GM23338 (cell line): ENCODE measurements around the gene LLGL1. TPM values are rescaled to one million over a fixed set of nuclear protein-coding genes. Genes with fewer than 3 reads are reported as not detected.
A peak's percentile ranks its signal among the peaks of the same experiment; 100 is the strongest.

ENCODE experiments used
- ATAC-seq: fragments of 200-7000 bp; cut with Tn5 transposase; 3 replicates; pipeline ENCODE4 v1.9.1; 2020
- DNase-seq: peaks from one replicate; pipeline ENCODE4 v3.0.0-alpha.2; 2015; ENCODE audit warnings: low spot score
- H2AFZ ChIP-seq: fragments of 200-600 bp; sonication (generic); 2 replicates; pipeline ENCODE4 v1.8.0; 2016; ENCODE audit warnings: antibody characterized with exemption, mild to moderate bottlenecking, moderate library complexity
- H3F3A ChIP-seq: fragments of 200-600 bp; sonication (generic); replicated peaks from 2 replicates; pipeline ENCODE4 v1.8.0; 2017; ENCODE audit warnings: antibody characterized with exemption, mixed run types, low read depth
- H3K27ac ChIP-seq: fragments of 200-600 bp; sonication (generic); 2 replicates; pipeline ENCODE4 v1.6.1; 2016; ENCODE audit warnings: low read depth
- H3K27me3 ChIP-seq: fragments of 200-600 bp; sonication (generic); 2 replicates; pipeline ENCODE4 v1.8.0; 2016; ENCODE audit warnings: mild to moderate bottlenecking, mixed run types, moderate library complexity; ENCODE audit not compliant: insufficient read depth
- H3K36me3 ChIP-seq: fragments of 200-600 bp; sonication (generic); 2 replicates; pipeline ENCODE4 v1.8.0; 2016; ENCODE audit warnings: mild to moderate bottlenecking; ENCODE audit not compliant: insufficient read depth
- H3K4me1 ChIP-seq: fragments of 200-600 bp; sonication (generic); 2 replicates; pipeline ENCODE4 v1.8.0; 2016; ENCODE audit warnings: mild to moderate bottlenecking, moderate library complexity; ENCODE audit not compliant: insufficient read depth
- H3K4me2 ChIP-seq: fragments of 200-600 bp; sonication (generic); 2 replicates; pipeline ENCODE4 v1.7.1; 2017; ENCODE audit warnings: mixed run types
- H3K4me3 ChIP-seq: fragments of 200-600 bp; sonication (generic); 2 replicates; pipeline ENCODE4 v1.6.1; 2016; ENCODE audit warnings: mixed run types
- H3K79me2 ChIP-seq: fragments of 200-600 bp; sonication (generic); replicated peaks from 2 replicates; pipeline ENCODE4 v1.8.0; 2017; ENCODE audit warnings: mild to moderate bottlenecking; ENCODE audit not compliant: insufficient read depth
- H3K9me2 ChIP-seq: fragments of 200-600 bp; sonication (generic); 2 replicates; pipeline ENCODE4 v1.8.0; 2017; ENCODE audit not compliant: insufficient read depth
- H4K20me1 ChIP-seq: fragments of 200-600 bp; sonication (generic); replicated peaks from 2 replicates; pipeline ENCODE4 v1.8.0; 2017; ENCODE audit warnings: mild to moderate bottlenecking; ENCODE audit not compliant: insufficient read depth
- H3K27ac Mint-ChIP-seq: 2 replicates; pipeline ENCODE4 v1.8.0; 2020; ENCODE audit warnings: inconsistent platforms, mild to moderate bottlenecking, moderate library complexity, mixed read lengths
- H3K27me3 Mint-ChIP-seq: 3 replicates; pipeline ENCODE4 v1.8.0; 2022; ENCODE audit warnings: low read depth, mild to moderate bottlenecking, moderate library complexity, mixed read lengths, inconsistent platforms; ENCODE audit not compliant: insufficient read depth, poor library complexity
- H3K36me3 Mint-ChIP-seq: 3 replicates; pipeline ENCODE4 v1.8.0; 2021; ENCODE audit warnings: low read depth, mild to moderate bottlenecking, inconsistent platforms, moderate library complexity, mixed read lengths
- H3K4me1 Mint-ChIP-seq: 3 replicates; pipeline ENCODE4 v1.8.0; 2020; ENCODE audit warnings: mild to moderate bottlenecking, inconsistent platforms, mixed read lengths
- H3K4me3 Mint-ChIP-seq: 3 replicates; pipeline ENCODE4 v1.8.0; 2021; ENCODE audit warnings: moderate library complexity, mild to moderate bottlenecking, inconsistent platforms, mixed read lengths
- H3K9me3 Mint-ChIP-seq: 3 replicates; pipeline ENCODE4 v1.8.0; 2020; ENCODE audit warnings: moderate library complexity, mild to moderate bottlenecking, inconsistent platforms, mixed read lengths
- CREB1 ChIP-seq: fragments of 250-450 bp; sonication (Bioruptor Pico); IDR thresholded peaks from 2 replicates; pipeline ENCODE4 v1.5.0; 2020; ENCODE audit warnings: low read depth, mild to moderate bottlenecking, moderate library complexity
- CTCF ChIP-seq, 2 experiments: fragments of 200-600 bp in 1 of 2; sonication (generic) in 1 of 2; conservative IDR thresholded peaks; 2 replicates each; pipeline versions ENCODE4 v1.5.1 to v1.6.1; 2016 to 2017; ENCODE audit warnings: antibody characterized with exemption in 2 of 2, low read depth in 2 of 2, mild to moderate bottlenecking in 2 of 2, moderate library complexity in 1 of 2
- EZH2 ChIP-seq: fragments of 200-600 bp; sonication (generic); IDR thresholded peaks from one replicate; pipeline ENCODE4 v1.8.0; 2017; ENCODE audit warnings: antibody characterized with exemption, mild to moderate bottlenecking, low read depth; ENCODE audit not compliant: unreplicated experiment
- EZH2phosphoT487 ChIP-seq: fragments of 200-600 bp; sonication (generic); IDR thresholded peaks from one replicate; pipeline ENCODE4 v1.8.1; 2018; ENCODE audit warnings: antibody characterized with exemption; ENCODE audit not compliant: unreplicated experiment
- JUNB ChIP-seq: IDR thresholded peaks from one replicate; pipeline ENCODE4 v1.6.1; 2016; ENCODE audit warnings: antibody characterized with exemption; ENCODE audit not compliant: unreplicated experiment
- NANOG ChIP-seq: IDR thresholded peaks from 2 replicates; pipeline ENCODE4 v1.6.1; 2016; ENCODE audit warnings: antibody characterized with exemption, borderline replicate concordance
- POLR2AphosphoS5 ChIP-seq: IDR thresholded peaks from 2 replicates; pipeline ENCODE4 v1.6.1; 2016; ENCODE audit warnings: antibody characterized with exemption, low read depth
- STAT1 ChIP-seq: IDR thresholded peaks from one replicate; pipeline ENCODE4 v1.6.1; 2016; ENCODE audit warnings: antibody characterized with exemption; ENCODE audit not compliant: unreplicated experiment
- ZNF114 ChIP-seq: fragments of 250-450 bp; sonication (Bioruptor Pico); IDR thresholded peaks from 2 replicates; pipeline ENCODE4 v1.5.0; 2020; ENCODE audit warnings: mild to moderate bottlenecking, moderate library complexity
- ZNF331 ChIP-seq: fragments of 250-450 bp; sonication (Bioruptor Pico); IDR thresholded peaks from 2 replicates; pipeline ENCODE4 v1.5.0; 2020; ENCODE audit warnings: low read depth, mild to moderate bottlenecking, moderate library complexity
- polyA plus RNA-seq: library from polyadenylated mRNA; unstranded; fragments of >200 nt; fragmentation: Nextera tagmentation; extraction: Ambion mirVana; gene quantifications from 2 replicates; pipeline ENCODE4 v1.2.1, GENCODE V29; 2016
- total RNA-seq: library from RNA; depleted of rRNA; stranded (reverse); fragments of >200 nt; shearing (Covaris generic); gene quantifications from 2 replicates; pipeline ENCODE4 v1.2.3, GENCODE V29; 2014
- TF ChIP-seq, protein P1 (sequence below): IDR thresholded peaks from one replicate; pipeline ENCODE4 v1.6.1; 2018; ENCODE audit warnings: antibody characterized with exemption; ENCODE audit not compliant: unreplicated experiment

Gene LLGL1
- total and polyA plus RNA-seq, 2 experiments from 2014 or later = 5.9 to 129 TPM

DNA sequence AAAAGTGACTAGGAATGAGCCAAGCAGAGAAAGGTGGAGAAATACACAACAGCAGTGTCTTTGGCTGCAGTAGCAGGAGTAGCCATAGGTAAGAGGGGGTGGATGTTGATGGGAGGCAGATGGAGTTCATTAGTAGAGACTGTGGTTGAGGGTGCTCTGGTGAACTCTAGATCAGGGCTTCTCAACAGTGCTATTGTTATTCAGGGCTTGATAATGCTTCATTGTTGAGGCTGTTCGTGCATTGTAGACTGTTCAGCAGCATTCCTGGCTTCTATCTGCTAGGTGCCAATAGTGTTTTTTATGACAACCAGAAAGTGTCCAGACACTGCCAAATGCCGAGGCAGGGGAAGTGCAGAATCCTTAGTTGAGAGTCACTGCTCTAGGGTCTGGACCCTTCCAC lies 38.2 kb upstream of the LLGL1 start:
- peak overlapping the region; percentile 67 for H3K4me3 ChIP-seq
- peaks cover 81% of the 10 kb centered on the region for H3K79me2 ChIP-seq
- Mint-ChIP-seq H3K27ac (0 out of 2 replicates have a peak overlapping the region, but pooled peaks have one; percentile 42), H3K9me3 (no peaks in the 10 kb centered on the region), H3K4me3 (peak overlapping the region; percentile 94), H3K27me3 (peaks cover 14% of the 10 kb centered on the region), H3K4me1 (peaks cover 41% of the 10 kb centered on the region), H3K36me3 (peaks cover 43% of the 10 kb centered on the region)
- H3K36me3 ChIP-seq = peaks cover 7% of the 10 kb centered on the region; the same call in 1 of the 2 replicates
- H3K9me2 ChIP-seq = no peaks in the 10 kb centered on the region
- no peak overlapping the region for H2AFZ ChIP-seq
- peaks cover 19% of the 10 kb centered on the region for H3F3A ChIP-seq
- TF ChIP-seq CREB1 (CRISPR knock-in tag) = no peak
- TF ChIP-seq EZH2 = no peak
- no peak for TF ChIP-seq ZNF114 (CRISPR knock-in tag)
- TF ChIP-seq EZH2phosphoT487 = no peak
- TF ChIP-seq ZNF331 (CRISPR knock-in tag) = no peak
- TF ChIP-seq CTCF (conservative IDR thresholded peaks at IDR 0.05; ENCODE audit: low read depth in 2 of 2) = no peak
- TF ChIP-seq JUNB = no peak
- no peak for TF ChIP-seq NANOG
- no peak for TF ChIP-seq STAT1
- peak overlapping the region; percentile 100 for H3K4me2 ChIP-seq
- DNase-seq (no peak), ATAC-seq (no peak)
- no peaks in the 10 kb centered on the region for H3K27me3 ChIP-seq
- peaks cover 73% of the 10 kb centered on the region for H4K20me1 ChIP-seq
- peak overlapping the region; percentile 50; the same call in 1 of the 2 replicates for H3K27ac ChIP-seq
- peaks cover 32% of the 10 kb centered on the region for H3K4me1 ChIP-seq

- H3K36me3 ChIP-seq = peaks cover 7% of the 10 kb centered on the region; the same call in 1 of the 2 replicates
- Mint-ChIP-seq H3K27me3 (peaks cover 14% of the 10 kb centered on the region), H3K4me3 (peak overlapping the region; percentile 94; the same call in 1 of the 3 replicates), H3K27ac (no peak overlapping the region; the same call in 1 of the 2 replicates), H3K4me1 (peaks cover 41% of the 10 kb centered on the region), H3K9me3 (no peaks in the 10 kb centered on the region), H3K36me3 (peaks cover 43% of the 10 kb centered on the region)
- H2AFZ ChIP-seq = no peak overlapping the region
- H3K4me1 ChIP-seq = peaks cover 32% of the 10 kb centered on the region
- peaks cover 73% of the 10 kb centered on the region for H4K20me1 ChIP-seq
- peak overlapping the region; percentile 67; the same call in 1 of the 2 replicates for H3K4me3 ChIP-seq
- peak overlapping the region; percentile 100; the same call in 1 of the 2 replicates for H3K4me2 ChIP-seq
- H3K27ac ChIP-seq = no peak overlapping the region
- ATAC-seq (no peak), DNase-seq (no peak)
- H3K9me2 ChIP-seq = no peaks in the 10 kb centered on the region
- H3F3A ChIP-seq = peaks cover 16% of the 10 kb centered on the region; the same call in 1 of the 2 replicates
- H3K79me2 ChIP-seq = peaks cover 89% of the 10 kb centered on the region
- H3K27me3 ChIP-seq = no peaks in the 10 kb centered on the region
- no peak for TF ChIP-seq POLR2AphosphoS5
- no peak for TF ChIP-seq ZNF114 (CRISPR knock-in tag)
- TF ChIP-seq STAT1 = no peak
- TF ChIP-seq EZH2phosphoT487 = no peak
- TF ChIP-seq ZNF331 (CRISPR knock-in tag) = no peak
- TF ChIP-seq, protein P1, sequence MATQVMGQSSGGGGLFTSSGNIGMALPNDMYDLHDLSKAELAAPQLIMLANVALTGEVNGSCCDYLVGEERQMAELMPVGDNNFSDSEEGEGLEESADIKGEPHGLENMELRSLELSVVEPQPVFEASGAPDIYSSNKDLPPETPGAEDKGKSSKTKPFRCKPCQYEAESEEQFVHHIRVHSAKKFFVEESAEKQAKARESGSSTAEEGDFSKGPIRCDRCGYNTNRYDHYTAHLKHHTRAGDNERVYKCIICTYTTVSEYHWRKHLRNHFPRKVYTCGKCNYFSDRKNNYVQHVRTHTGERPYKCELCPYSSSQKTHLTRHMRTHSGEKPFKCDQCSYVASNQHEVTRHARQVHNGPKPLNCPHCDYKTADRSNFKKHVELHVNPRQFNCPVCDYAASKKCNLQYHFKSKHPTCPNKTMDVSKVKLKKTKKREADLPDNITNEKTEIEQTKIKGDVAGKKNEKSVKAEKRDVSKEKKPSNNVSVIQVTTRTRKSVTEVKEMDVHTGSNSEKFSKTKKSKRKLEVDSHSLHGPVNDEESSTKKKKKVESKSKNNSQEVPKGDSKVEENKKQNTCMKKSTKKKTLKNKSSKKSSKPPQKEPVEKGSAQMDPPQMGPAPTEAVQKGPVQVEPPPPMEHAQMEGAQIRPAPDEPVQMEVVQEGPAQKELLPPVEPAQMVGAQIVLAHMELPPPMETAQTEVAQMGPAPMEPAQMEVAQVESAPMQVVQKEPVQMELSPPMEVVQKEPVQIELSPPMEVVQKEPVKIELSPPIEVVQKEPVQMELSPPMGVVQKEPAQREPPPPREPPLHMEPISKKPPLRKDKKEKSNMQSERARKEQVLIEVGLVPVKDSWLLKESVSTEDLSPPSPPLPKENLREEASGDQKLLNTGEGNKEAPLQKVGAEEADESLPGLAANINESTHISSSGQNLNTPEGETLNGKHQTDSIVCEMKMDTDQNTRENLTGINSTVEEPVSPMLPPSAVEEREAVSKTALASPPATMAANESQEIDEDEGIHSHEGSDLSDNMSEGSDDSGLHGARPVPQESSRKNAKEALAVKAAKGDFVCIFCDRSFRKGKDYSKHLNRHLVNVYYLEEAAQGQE = no peak
Measured at GRCh38 chr17:18187821-18188761, 37.3 kb upstream of the LLGL1 start.
